Stromal cell of bone marrow (primary cell): ENCODE results near the gene AFDN.

Experiments used
- DNase-seq: peaks from one replicate; pipeline ENCODE4 v3.0.0-alpha.2; 2012; ENCODE audit warnings: low read depth

Gene AFDN

DNA sequence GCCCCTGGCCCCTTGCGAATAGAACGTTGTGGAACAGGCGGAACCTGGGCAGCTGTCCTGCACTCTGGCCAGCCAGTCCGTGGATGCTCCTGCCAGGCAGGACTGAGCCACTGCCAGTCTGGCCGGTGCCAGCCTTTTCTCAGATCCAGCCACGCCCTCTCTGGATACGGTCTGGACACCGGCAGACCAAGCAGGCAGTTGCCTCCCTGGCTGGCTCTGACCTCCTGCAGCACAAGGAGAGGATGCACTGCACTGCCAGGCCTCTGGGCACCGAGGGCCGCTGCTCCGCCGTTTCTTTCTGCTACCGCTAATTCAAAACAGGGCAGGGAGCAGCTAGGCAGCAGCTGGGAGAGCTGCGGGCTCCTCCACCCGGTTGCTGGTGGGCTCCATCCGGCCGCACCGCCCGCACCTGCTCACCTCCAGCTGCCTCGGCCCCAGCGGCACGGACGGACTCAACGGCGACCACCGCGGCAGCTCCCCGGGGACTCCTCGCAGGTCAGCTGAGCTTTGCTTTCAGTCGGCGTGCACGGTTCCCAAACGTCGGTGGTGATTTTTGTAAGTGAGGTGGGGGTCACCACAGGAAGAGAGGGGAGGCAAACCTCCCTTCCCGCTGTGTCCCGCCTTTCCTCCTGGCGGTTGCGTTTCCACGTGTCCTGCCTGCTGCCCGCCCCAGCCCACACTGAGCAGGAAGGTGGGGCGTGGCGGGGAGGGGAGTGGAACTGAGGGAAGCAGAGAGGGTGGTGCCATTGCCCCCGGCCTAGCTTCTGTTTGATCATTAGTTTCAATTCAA lies 30.3 kb upstream of the AFDN start:
- DNase-seq: no peak

DNA sequence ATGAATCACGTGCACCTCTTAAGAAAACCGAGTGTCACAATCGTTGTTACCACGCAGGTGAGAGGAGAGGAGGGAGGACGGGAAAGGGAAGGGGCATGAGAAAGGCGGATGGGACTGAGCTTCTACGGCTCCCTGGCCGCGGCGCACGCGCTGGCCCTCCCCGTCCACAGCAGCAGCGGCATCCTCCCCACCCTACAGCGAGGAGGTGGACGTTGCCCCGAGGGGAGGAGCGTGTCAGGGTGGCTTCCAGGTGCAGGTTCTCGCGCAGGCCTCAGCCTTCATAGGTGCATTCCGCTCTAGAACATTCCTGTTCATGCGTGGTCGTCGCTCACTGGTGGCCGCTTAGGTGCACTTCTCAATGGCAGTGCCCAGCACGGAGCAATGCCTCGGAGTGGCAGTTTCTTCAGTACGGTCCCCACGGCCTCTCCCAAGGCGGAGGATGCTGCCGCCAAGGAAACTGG lies 29.7 kb upstream of the AFDN start:
- DNase-seq: no peak

DNA sequence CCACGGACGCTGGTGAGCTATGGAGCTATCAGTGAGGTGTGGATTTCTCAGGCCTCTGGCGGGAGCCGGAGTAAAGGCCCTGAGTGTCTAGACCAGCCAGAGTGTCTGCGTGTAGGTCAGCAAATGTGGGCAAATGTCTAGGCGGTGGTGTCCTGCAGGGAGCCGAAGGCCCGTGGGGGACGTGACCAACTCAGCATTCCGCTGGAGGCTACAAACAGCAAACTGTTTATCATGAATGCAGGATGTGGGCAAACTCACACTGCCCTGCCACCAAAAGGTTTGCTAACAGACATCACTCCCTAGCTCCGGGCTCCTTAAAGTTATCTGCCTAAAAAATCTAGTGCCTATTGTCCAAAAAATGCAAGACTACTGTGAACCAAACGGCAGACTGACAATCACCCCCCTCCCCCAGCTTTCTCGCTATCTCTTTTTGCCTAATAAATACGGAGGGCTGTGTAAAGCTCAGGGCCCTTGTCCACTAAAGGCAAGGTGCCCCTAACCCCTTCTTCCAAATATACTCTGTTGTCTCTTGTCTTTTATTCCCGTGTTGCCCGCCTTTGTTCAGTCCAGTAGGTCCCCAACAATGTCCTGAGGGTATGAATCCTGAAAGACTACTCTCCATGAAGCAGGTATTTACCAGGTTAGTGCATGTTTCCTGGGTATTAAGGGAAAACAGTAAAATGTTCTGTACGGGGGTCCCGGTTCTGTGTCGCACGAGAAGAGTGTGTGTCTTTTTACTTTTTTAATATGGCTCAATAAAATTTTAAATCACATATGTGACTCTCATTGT lies 29.0 kb upstream of the AFDN start:
- no peak for DNase-seq

DNA sequence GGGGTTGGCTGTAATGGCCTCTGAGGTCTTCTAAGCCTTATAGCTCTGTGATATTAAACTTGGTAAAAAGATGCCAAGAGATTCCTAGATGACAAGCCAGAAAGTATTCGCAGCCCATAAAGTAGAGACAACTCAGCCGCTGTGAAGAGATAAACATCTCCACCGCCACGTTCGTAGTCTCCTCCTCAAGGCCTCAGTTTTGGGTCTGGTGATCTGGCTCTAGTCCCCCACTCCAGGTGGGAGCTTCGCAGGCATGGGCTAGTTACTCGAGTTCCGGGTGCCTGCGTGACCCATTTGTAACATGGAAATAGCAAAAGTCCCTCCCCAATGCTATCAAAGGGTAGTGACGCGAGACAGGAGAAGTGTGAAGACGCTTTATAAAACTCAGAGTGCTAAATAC lies 28.3 kb upstream of the AFDN start:
- DNase-seq: no peak

DNA sequence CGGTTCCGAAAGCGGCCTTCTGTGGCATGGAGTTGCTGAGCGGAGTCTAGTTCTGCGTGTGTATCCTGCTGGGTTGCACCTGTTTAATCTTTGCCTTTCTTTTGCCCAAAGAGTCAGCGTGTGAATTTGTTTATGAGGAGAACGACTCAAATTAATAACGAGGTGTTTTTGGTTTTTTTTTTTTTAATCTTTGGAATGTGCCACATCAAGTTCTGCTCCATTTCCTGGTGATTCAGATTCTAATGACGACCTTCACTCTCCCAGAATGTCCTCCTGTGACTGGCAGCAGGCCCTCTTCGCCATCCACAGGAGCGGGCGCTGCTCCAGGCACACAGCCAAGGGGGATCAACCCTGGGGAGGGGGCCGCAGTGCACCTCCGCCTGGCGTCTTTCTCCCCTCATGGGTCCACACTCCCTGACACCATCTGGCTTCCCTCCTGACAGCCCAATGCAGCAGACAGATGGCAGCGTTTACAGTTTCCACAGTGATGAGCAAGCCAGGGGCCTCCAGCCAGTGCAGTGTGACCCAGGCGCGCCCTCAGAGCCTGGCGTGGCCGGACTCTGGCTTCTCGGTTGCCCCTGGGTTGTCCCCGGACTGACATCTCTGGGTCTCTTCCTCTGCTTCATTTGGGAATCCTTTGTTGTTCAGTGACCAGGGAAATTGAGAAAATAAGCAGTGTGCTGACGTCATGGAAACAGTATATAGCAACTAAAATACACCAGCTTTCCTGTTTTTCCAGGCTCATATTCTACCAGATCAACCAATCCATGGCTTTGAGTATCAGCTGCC lies 27.5 kb upstream of the AFDN start:
- DNase-seq: peak; percentile 7

DNA sequence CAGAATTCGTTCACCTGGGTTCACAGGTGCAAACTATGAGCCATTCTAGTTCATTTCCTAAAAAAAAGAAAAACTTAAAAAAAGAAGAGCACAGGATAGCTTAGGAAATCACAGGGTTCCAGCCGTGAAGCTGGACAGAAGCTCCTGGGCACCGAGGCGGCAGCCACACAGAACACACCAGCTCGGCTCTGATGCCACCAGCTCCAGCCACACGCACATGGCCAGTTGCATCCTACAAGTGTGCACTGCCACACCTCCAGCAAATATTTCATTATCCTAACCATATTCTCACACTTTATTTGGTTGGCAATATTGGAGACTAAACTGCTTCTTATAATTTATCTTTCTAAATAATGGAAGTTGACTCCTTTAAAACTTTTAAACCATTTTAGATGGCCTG lies 26.2 kb upstream of the AFDN start:
- DNase-seq: no peak

DNA sequence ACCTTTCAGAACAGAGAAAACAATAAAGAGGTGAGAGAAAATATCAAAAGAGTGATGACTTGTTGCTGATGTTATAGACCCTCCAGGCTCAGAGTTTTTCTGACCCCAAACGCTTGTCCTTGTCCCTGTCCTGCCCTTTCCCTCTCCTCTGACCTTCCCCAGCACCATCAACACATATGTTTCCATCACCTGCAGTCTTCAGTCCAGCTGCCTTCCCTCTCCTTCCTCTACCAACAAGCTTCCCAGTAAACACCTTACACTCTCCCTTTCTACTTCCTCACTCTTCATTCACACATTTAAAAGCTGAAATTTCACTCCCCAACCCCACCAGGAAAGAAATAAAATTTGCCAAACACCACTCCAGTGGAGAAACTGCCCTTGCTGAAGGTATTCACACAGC lies 25.4 kb upstream of the AFDN start:
- DNase-seq: no peak

DNA sequence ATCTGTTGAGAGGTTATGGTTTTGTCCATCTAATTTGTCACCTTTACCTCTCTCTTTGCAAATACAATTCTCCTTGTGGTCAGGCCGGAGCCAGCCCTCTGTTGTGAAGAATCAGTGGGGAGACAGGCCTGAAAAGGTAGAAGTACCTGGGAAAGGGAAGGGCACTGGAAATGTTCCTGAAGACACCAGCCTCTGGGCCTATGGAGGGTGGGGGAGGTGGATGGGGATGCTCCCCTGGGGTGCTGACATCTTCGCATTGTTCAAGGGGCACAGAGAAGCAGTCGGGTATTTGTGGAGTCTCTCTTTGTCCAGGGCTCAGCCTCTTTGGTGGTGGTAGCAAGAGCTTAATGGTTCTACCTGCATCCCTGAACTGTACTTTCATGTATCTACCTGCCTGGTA lies 24.4 kb upstream of the AFDN start:
- DNase-seq: no peak

DNA sequence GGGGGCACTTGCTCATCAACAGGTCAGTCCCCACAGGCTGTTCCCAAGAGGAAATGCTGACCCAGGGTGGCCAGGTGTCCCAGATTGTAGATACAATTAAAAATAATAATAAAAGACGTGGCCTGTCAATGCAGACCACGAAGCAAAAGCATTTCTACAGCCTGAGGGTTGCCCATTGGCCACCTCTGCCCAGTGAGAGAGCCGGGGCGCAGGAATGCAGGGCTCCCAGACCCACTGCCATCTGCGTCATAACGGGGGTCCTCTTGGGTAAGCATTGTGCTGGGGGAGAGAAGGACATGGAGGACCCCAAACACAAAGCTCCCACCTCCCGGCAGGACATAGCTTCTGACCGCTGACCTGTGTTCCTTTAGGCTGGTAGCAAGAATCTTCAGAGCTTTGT lies 22.9 kb upstream of the AFDN start:
- DNase-seq: no peak

DNA sequence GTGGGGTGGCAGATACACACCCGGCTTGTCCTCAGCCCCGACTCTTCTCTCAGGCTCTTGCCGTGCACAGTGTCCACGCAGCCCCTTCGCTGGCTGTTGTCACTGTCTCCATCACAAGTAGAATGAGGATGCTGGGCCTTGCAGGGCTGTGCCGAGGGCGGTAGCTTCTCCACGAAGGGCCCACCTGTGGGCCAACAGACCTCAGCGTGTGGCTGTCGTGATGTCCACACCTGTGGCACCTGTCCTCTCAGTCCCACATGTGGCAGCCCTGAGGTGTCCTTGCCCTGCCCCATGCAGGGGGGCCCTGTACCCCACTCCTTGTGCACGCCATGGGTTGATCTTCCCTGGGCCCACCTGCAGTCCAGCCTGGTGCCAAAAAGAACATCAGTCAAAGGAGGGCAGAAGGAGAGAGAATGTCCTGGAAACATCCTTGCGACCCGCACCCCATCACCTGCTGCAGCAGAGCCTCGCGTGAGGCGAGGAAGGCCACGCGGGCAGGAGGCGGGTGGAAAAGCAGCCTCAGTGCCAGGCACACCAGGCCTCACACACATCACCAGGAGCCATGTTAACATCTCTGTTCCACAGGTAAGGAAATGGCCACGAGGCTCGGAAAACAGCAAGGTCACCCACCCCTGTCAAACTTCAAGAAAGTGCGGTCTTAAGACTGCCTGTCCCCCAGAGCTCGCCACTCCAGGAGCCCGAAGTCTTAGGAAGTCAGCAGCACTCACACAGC lies 22.3 kb upstream of the AFDN start:
- DNase-seq: no peak

DNA sequence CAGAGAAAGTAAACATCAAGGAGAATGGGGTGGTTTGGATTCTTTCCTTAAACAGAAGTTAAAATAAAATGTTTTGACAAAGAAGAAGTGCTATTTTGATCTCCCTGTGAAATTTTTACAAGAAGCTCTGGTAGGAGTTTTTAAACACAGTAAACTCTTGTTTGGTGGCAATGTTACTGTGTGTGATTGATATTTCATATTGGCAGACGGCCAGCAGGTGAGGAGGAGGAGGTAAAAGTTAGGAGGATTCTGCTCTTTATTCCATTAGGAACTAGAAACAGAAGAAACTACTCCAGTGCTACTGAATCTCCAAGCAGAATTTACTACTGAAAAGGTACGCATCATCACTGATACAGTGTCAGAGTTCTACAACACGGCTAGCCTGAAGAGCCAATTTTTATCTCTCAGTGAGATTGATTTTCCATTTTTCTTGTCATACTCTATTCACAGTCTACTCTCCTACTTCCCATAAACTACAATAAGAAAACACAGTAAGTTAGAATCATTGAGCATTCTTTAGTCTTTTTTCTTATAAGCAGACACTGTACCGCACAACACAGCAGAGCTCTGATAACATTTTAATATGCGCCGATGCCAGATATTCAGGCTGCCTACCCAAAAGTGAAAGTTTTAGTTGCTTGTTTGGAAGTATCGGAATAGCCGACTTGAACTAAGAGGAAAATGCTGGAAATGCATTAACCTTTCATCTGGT lies 21.2 kb upstream of the AFDN start:
- no peak for DNase-seq

DNA sequence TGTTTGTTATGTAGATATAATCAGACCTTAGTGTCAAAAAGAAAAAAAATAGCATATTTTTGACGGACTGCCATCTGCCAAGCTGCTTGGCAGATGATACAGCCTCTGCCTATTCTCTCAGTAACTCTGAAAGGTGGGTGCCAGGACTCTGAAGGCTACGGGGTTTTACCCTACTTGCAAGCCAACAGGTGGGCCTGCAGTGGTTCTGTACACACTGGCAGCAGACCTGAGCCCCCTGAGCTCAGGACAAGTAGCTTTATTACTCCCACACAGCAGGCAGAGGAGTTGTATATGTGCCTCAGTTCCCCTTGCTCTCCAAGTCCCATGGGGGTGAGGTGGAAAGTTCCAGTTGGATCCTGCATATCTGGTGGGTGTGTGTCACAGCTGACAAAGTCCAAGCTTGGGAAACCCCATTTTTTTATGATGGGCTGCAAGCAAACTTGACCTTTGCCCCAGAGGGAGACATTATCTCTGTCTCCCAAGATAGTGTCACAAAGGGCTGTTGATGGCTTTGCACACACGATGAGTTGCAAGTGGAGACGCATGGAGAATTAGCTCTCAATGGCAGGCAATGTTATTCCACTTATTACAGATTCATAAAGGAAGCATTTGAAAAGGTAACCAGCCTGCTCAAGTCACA lies 20.5 kb upstream of the AFDN start:
- no peak for DNase-seq

DNA sequence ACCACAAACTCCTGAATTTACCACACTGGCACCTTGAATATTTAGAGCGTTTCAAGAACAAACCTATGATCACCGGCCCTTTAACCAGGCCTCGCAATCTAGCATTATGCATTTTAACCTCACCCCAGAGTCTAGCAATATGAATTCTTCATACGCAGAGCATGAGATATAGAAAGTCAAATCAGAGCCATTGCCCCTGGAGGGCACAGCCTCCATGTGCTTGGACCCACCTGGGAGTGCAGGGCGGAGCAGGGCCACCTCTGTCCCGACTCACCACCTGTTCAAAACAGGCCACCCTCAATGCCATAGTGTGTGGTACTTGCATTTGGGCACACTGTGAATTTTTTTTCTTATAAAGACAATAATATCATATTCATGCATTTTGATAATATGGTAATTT lies 19.5 kb upstream of the AFDN start:
- no peak for DNase-seq

DNA sequence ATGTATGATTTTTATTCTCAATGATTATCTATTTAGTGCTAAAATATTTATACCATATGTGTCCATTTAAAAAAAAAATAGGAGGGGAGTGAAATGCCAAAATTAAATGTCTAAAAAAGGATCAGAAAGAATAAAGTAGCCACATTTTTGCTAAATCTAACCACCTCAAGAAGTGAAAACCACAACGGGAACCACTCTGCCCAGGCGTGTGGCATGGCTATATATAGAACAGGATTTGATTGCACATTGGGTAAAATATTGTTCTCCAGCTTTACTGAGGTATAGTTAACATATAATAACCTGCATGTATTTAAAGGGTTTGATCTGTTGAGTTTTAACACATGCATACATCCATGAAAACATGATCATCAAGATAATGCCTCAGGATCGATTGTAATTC lies 19.0 kb upstream of the AFDN start:
- DNase-seq: no peak

DNA sequence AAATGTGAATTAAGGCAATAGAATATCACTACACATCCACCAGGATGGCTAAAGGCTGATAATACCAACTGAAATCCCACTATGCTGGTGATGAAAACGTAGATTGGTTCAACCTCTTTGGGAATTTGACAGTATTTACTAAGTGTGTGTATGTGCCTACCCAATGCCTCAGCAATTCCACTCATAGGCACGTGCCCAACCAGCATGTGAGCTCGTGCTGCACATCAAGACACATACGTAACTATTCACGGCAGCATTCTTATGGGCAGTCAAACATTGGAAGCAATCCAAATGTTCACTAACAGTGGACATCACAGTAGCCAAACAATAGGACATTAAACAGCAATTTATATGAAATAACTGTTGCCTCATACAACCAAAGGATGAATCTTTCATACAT lies 15.7 kb upstream of the AFDN start:
- no peak for DNase-seq

DNA sequence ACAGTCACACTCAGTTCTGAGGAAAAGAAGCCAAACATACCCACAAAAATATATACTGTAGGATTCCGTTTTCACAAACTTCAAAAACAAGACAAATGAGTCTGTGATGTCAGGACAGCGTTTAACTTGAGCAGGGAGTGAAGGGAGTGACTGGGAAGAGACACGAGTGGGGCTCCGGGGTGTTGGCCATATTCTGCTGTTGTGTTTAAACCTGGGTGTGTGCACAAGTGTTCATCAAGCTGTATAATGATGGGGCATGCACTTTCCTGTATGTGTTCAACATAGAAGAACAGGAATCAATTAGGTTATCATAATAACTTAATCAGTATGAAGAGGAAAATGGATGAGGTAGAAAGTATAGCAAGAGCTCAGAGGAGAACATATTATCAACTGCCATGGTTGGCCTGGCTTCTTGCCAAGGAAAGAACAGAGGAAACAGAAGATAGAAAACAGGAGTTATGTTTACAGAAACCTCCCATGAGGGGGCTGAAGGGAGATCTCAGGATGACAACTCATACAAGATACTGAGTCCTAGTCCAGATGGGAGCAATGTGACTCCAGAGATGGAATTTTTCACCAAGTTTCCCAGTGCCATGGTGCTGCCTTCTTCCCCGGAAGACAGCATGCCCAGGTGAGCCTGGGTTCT lies 15.1 kb upstream of the AFDN start:
- no peak for DNase-seq

DNA sequence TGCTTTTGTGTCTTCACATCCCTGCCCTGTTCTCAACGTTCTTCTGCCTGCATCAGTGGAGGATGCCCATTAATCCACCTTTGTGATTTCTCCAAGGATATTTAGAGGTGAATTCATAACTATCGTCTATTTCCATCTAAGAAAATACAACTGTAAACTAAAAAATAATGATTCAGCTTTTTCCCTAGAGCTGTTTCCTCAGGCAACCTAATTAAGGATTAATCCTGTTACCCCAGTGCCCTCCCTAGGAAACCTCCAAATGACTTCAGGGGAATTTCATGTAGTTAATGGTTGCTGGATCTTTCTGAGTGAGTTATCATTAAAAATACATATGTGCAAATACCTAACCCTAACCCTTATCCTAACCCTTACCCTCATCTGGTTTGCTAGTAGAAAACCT lies 14.6 kb upstream of the AFDN start:
- DNase-seq: no peak

DNA sequence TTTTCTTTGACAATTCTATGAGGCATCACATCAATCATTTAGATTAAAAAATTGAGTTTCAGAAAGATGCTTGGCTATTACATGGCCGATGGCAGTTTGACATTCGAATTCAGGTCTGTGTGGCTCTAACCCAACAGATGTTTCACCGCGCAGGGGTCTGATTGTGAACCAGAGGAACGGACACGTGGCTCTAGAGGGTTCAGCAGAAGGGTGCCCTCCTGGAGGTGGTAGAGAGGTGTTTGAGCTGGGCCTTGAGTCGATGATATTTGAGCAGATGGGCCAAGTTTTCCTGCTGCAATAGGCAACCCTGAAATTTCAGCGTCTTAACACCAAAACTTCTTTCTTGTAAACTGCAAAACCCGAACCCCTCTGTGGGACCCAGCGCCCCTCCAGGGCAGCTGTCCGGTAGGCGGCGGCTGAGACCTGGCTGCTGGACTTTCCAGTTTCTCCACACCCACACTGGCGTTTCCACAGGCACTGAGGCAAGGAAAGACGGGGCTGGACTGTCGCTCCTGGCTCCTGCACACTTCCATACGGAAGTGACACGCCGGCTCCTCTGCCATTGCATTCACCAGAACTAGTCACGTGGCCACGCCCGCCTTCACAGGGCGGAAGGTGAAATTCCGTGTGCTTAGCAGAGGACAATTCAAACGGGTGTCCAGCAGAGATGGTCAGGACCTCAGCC lies 11.3 kb upstream of the AFDN start:
- no peak for DNase-seq

DNA sequence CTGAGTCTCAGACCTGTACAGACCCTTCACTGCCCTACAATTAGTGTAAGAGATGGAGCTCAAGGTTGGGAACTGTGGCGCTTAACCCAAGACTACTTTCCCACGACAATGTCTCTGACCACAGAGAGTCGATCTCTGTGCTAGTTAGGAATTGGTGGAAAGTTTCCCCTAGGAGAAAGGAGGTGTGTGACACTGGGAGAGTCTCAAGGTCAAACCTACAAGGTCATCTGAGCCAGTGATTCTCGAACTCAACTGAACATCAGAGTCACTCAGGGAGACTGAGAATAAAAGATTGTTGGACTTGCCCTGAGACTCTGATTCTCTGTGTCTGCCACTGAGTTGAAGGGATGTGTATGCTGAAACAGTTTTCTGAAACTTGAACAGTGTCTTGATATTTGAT lies 9.7 kb upstream of the AFDN start:
- DNase-seq: no peak

DNA sequence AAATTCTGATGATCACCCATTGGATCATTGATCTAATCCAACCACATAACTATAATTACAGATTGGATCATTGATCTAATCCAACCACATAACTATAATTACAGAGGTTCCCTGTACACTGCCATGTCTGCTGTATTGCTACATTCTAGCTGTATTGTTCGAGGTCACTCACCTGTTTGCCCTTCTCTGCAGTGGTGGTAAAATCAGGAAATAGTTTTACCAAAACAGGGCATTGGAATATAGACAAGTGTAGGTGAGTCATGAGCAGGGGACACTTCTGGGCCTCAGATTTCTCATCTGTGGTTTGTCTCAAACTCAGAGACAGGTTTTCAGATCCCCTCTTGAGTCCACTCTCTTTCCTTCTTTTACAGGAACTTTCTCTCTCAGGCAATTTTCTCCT lies 9.0 kb upstream of the AFDN start:
- no peak for DNase-seq
